ENCODE data around the gene HMGCS2.

HMGCS2 gene

GRCh38 chr1:119743776-119744597, 24.7 kb downstream of the HMGCS2 start:
- 0 out of 2 replicates have a peak, but pooled peaks cover 3% of the 10 kb centered on the region for H4K20me1 ChIP-seq (ENCODE audit: insufficient read depth, low read length)
- peaks cover 21% of the 10 kb centered on the region for H3K36me3 ChIP-seq (replicated peaks; ENCODE audit: low read depth, low read length)
- no peak overlapping the region for H3K27ac ChIP-seq (ENCODE audit: low read length)
- H3K4me1 ChIP-seq (ENCODE audit: low read length) = no peaks in the 10 kb centered on the region
- TF ChIP-seq EZH2phosphoT487 (IDR thresholded peaks at IDR 0.05; ENCODE audit: low read depth) (no peak), CTCF (IDR thresholded peaks at IDR 0.05; ENCODE audit: low read depth, low read length) (peak; percentile 92)
- H3K27me3 ChIP-seq (ENCODE audit: low read depth, low read length) = no peaks in the 10 kb centered on the region
- no peak overlapping the region for H3K4me3 ChIP-seq (ENCODE audit: low read length)
- H3K79me2 ChIP-seq (ENCODE audit: low read length) = no peaks in the 10 kb centered on the region
- H2AFZ ChIP-seq (ENCODE audit: low read depth, low read length) = no peak overlapping the region
- no peak overlapping the region for H3K9ac ChIP-seq (ENCODE audit: low read length)
- no peaks in the 10 kb centered on the region for H3K9me3 ChIP-seq (ENCODE audit: insufficient read depth, low read length)
- H3K4me2 ChIP-seq (ENCODE audit: low read length) = 0 out of 2 replicates have a peak overlapping the region, but pooled peaks have one; percentile 9

- H4K20me1 ChIP-seq (ENCODE audit: insufficient read depth, low read length) = 0 out of 2 replicates have a peak, but pooled peaks cover 3% of the 10 kb centered on the region
- H3K27me3 ChIP-seq (ENCODE audit: low read depth, low read length) = no peaks in the 10 kb centered on the region
- H2AFZ ChIP-seq (ENCODE audit: low read depth, low read length) = no peak overlapping the region
- peaks cover 22% of the 10 kb centered on the region for H3K36me3 ChIP-seq (replicated peaks; ENCODE audit: low read depth, low read length)
- H3K4me2 ChIP-seq (ENCODE audit: low read length) = no peak overlapping the region
- H3K27ac ChIP-seq (ENCODE audit: low read length) = no peak overlapping the region
- H3K79me2 ChIP-seq (ENCODE audit: low read length) = no peaks in the 10 kb centered on the region
- TF ChIP-seq EZH2phosphoT487 (IDR thresholded peaks at IDR 0.05; ENCODE audit: low read depth) = no peak
- no peak for TF ChIP-seq CTCF (IDR thresholded peaks at IDR 0.05; ENCODE audit: low read depth, low read length)
- no peaks in the 10 kb centered on the region for H3K4me1 ChIP-seq (ENCODE audit: low read length)
- no peaks in the 10 kb centered on the region for H3K9me3 ChIP-seq (ENCODE audit: insufficient read depth, low read length)
- no peak overlapping the region for H3K9ac ChIP-seq (ENCODE audit: low read length)
- no peak overlapping the region for H3K4me3 ChIP-seq (ENCODE audit: low read length)
Observed at GRCh38 chr1:119743308-119743707, 25.4 kb downstream of the HMGCS2 start.

- Histone ChIP-seq H3K9ac (ENCODE audit: low read length) (no peak overlapping the region), H2AFZ (ENCODE audit: low read depth, low read length) (no peak overlapping the region), H4K20me1 (ENCODE audit: insufficient read depth, low read length) (0 out of 2 replicates have a peak, but pooled peaks cover 3% of the 10 kb centered on the region), H3K9me3 (ENCODE audit: insufficient read depth, low read length) (no peaks in the 10 kb centered on the region), H3K4me1 (ENCODE audit: low read length) (no peaks in the 10 kb centered on the region), H3K4me2 (ENCODE audit: low read length) (no peak overlapping the region), H3K27ac (ENCODE audit: low read length) (no peak overlapping the region), H3K36me3 (replicated peaks; ENCODE audit: low read depth, low read length) (peaks cover 27% of the 10 kb centered on the region), H3K4me3 (ENCODE audit: low read length) (no peak overlapping the region), H3K27me3 (ENCODE audit: low read depth, low read length) (no peaks in the 10 kb centered on the region), H3K79me2 (ENCODE audit: low read length) (no peaks in the 10 kb centered on the region)
- no peak for TF ChIP-seq CTCF (IDR thresholded peaks at IDR 0.05; ENCODE audit: low read depth, low read length)
- TF ChIP-seq EZH2phosphoT487 (IDR thresholded peaks at IDR 0.05; ENCODE audit: low read depth) = no peak
Observed at GRCh38 chr1:119742677-119743076, 26.0 kb downstream of the HMGCS2 start.

GRCh38 chr1:119742202-119742601, 26.5 kb downstream of the HMGCS2 start:
- H3K9me3 ChIP-seq (ENCODE audit: insufficient read depth, low read length) = no peaks in the 10 kb centered on the region
- H4K20me1 ChIP-seq (ENCODE audit: insufficient read depth, low read length) = 0 out of 2 replicates have a peak, but pooled peaks cover 3% of the 10 kb centered on the region
- no peaks in the 10 kb centered on the region for H3K79me2 ChIP-seq (ENCODE audit: low read length)
- H3K36me3 ChIP-seq (replicated peaks; ENCODE audit: low read depth, low read length) = peaks cover 31% of the 10 kb centered on the region
- no peaks in the 10 kb centered on the region for H3K4me1 ChIP-seq (ENCODE audit: low read length)
- H3K9ac ChIP-seq (ENCODE audit: low read length) = no peak overlapping the region
- no peak for TF ChIP-seq EZH2phosphoT487 (IDR thresholded peaks at IDR 0.05; ENCODE audit: low read depth)
- TF ChIP-seq CTCF (IDR thresholded peaks at IDR 0.05; ENCODE audit: low read depth, low read length) = no peak
- H3K27me3 ChIP-seq (ENCODE audit: low read depth, low read length) = no peaks in the 10 kb centered on the region
- no peak overlapping the region for H3K4me3 ChIP-seq (ENCODE audit: low read length)
- no peak overlapping the region for H2AFZ ChIP-seq (ENCODE audit: low read depth, low read length)
- no peak overlapping the region for H3K4me2 ChIP-seq (ENCODE audit: low read length)
- no peak overlapping the region for H3K27ac ChIP-seq (ENCODE audit: low read length)

Data from OCI-LY3 (cell line).